GM10248 (cell line): Measurements from ENCODE around the gene OSBPL10.
A peak's percentile ranks its signal among the peaks of the same experiment; 100 is the strongest.

Experiments
- CTCF ChIA-PET: fragments of 300-600 bp; sonication (Branson Sonifier 250); formaldehyde crosslinking; extraction: SDS; loops from one replicate; lab custom pipeline; 2021; ENCODE audit warnings: antibody characterized with exemption; lab: Yijun Ruan, JAX
- POLR2A ChIA-PET: fragments of 350-650 bp; sonication (Branson Sonifier 250); formaldehyde crosslinking; extraction: SDS; loops from one replicate; lab custom pipeline; 2020; ENCODE audit warnings: antibody characterized with exemption; lab: Yijun Ruan, JAX
- DNase-seq: peaks from one replicate; pipeline ENCODE4 v3.0.0; 2012; ENCODE audit errors: extremely low spot score
- CTCF ChIP-seq: IDR thresholded peaks from 2 replicates; pipeline ENCODE4 v1.5.1; 2012; ENCODE audit warnings: mild to moderate bottlenecking, low read depth; ENCODE audit errors: extremely low read depth, missing control alignments, control extremely low read depth

The OSBPL10 gene

GRCh38 chr3:31659246-31659645, 321.8 kb downstream of the OSBPL10 start:
- DNase-seq = no peak
- TF ChIP-seq CTCF = no peak
- ChIA-PET POLR2A (no interaction called here), CTCF (no interaction called here)

- TF ChIP-seq CTCF = no peak
- DNase-seq = no peak
- CTCF ChIA-PET = no interaction called here
- POLR2A ChIA-PET = no interaction called here
These were observed 326.1 kb downstream of the OSBPL10 start for GRCh38 chr3:31654998-31655397.

GRCh38 chr3:31653464-31653863, 327.6 kb downstream of the OSBPL10 start:
- POLR2A ChIA-PET = no interaction called here
- TF ChIP-seq CTCF = no peak
- CTCF ChIA-PET = no interaction called here
- DNase-seq = no peak

GRCh38 chr3:31652296-31652695, 328.8 kb downstream of the OSBPL10 start:
- TF ChIP-seq CTCF = no peak
- ChIA-PET CTCF (no interaction called here), POLR2A (no interaction called here)
- no peak for DNase-seq

- no peak for DNase-seq
- no peak for TF ChIP-seq CTCF
- ChIA-PET CTCF (interaction anchor here (0.6 to 1.0 kb wide), 2 partner anchors 9 to 15 kb away, joined by 3 read pairs; no protein-coding TSS in a partner anchor), POLR2A (no interaction called here)
These were observed 332.6 kb downstream of the OSBPL10 start for GRCh38 chr3:31648286-31648968.

GRCh38 chr3:31645256-31645655, 335.8 kb downstream of the OSBPL10 start:
- no peak for TF ChIP-seq CTCF
- no peak for DNase-seq
- ChIA-PET CTCF (interaction anchor here (1.1 to 1.7 kb wide), 2 partner anchors 10 to 32 kb away, joined by 3 to 4 read pairs; no protein-coding TSS in a partner anchor), POLR2A (no interaction called here)

GRCh38 chr3:31639828-31640227, 341.2 kb downstream of the OSBPL10 start:
- peak; percentile 4 for TF ChIP-seq CTCF
- POLR2A ChIA-PET = no interaction called here
- DNase-seq = no peak
- CTCF ChIA-PET = interaction anchor here (0.8 to 2.3 kb wide), 5 partner anchors 8 to 56 kb away, joined by 3 to 7 read pairs (median 4); no protein-coding TSS in a partner anchor
